ENCODE measurements around the gene HHAT. TPM values are rescaled to one million over a fixed set of nuclear protein-coding genes. Genes with fewer than 3 reads are reported as not detected.
"Not testable (repeated sequence)": the region's sequence is repeated elsewhere in the genome, so short reads cannot be mapped to it uniquely, and the experiment has no call there.

Gene HHAT
- total RNA-seq, 2 donors from 2014 or later = 1.6 to 2.0 TPM

DNA sequence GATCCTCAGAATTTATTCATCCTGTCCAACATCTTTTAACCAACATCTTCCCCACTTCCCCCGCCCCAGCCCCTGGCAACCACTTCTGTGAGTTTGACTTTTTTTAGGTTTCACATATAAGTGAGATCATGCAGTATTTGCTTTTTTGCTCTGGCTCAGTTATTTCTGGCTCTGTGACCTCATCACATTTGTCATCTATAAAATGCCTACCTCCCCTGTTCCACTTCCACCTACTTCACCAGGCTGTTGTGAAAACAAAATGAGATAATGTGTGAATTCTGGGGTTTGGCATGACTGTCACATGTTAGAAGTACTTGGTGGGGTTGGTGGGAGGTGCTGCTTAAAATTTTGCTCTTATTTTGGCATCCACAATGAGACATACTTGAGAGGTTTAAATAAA is 18.4 kb downstream of the HHAT start:
- no peaks in the 10 kb centered on the region for H3K9me3 ChIP-seq
- DNase-seq (ENCODE audit: low spot score) = no peak
- TF ChIP-seq, protein P1, sequence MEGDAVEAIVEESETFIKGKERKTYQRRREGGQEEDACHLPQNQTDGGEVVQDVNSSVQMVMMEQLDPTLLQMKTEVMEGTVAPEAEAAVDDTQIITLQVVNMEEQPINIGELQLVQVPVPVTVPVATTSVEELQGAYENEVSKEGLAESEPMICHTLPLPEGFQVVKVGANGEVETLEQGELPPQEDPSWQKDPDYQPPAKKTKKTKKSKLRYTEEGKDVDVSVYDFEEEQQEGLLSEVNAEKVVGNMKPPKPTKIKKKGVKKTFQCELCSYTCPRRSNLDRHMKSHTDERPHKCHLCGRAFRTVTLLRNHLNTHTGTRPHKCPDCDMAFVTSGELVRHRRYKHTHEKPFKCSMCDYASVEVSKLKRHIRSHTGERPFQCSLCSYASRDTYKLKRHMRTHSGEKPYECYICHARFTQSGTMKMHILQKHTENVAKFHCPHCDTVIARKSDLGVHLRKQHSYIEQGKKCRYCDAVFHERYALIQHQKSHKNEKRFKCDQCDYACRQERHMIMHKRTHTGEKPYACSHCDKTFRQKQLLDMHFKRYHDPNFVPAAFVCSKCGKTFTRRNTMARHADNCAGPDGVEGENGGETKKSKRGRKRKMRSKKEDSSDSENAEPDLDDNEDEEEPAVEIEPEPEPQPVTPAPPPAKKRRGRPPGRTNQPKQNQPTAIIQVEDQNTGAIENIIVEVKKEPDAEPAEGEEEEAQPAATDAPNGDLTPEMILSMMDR (IDR thresholded peaks at IDR 0.05) = no peak
- H3K27ac ChIP-seq = no peak overlapping the region
- H3K4me1 ChIP-seq = peaks cover 0 to 12% of the 10 kb centered on the region in 2 donors
- no peaks in the 10 kb centered on the region for H3K36me3 ChIP-seq
- H3K4me3 ChIP-seq = no peak overlapping the region
- no peaks in the 10 kb centered on the region for H3K27me3 ChIP-seq

DNA sequence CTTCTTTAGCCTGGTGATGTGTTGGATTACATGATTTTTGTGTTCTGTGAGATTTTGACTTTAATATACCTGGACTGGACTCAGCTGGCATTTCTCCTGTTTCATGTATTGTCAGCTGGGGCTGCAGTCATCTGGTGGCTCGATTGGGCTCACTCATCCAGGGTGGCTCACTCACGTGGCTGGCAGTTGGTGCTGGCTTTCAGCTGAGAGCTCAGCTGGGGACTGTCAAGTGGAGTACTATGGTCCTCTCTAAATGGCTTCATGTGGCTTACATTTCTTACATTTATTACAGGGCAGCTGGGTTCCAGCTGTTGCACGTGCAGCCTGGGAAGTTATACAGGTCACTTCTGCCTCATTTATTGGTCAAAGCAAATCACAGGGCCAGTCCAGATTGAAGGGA is 22.8 kb downstream of the HHAT start:
- no peaks in the 10 kb centered on the region for H3K4me1 ChIP-seq
- H3K27me3 ChIP-seq = no peaks in the 10 kb centered on the region
- H3K4me3 ChIP-seq = no peak overlapping the region
- no peak for DNase-seq (ENCODE audit: low spot score)
- TF ChIP-seq, protein P1 (IDR thresholded peaks at IDR 0.05) = no peak
- H3K36me3 ChIP-seq = no peaks in the 10 kb centered on the region
- no peaks in the 10 kb centered on the region for H3K9me3 ChIP-seq
- no peak overlapping the region for H3K27ac ChIP-seq

DNA sequence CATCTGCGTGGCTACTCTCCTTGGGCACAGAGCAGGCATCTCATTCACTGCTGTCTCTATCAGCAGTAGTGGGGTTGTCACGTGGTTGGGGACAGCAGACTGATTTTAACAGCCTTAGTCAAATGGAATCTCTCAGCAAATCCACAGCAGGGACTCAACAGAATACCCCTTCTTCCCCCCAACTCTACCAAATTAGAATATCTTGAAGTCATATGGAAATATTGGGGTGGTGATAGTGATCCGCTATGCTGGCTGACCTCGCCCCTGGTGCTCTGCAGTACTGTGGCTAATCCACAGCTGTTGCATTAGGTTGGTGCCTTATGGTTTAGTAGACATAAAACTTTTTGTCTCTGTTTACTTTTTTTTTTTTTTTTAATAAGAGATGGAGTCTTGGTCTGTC is 23.9 kb downstream of the HHAT start:
- no peak overlapping the region for H3K27ac ChIP-seq
- H3K9me3 ChIP-seq = no peaks in the 10 kb centered on the region
- H3K36me3 ChIP-seq = no peaks in the 10 kb centered on the region
- TF ChIP-seq, protein P1 (IDR thresholded peaks at IDR 0.05) = no peak
- no peak for DNase-seq (ENCODE audit: low spot score)
- H3K4me3 ChIP-seq = no peak overlapping the region
- no peaks in the 10 kb centered on the region for H3K27me3 ChIP-seq
- H3K4me1 ChIP-seq = no peaks in the 10 kb centered on the region

DNA sequence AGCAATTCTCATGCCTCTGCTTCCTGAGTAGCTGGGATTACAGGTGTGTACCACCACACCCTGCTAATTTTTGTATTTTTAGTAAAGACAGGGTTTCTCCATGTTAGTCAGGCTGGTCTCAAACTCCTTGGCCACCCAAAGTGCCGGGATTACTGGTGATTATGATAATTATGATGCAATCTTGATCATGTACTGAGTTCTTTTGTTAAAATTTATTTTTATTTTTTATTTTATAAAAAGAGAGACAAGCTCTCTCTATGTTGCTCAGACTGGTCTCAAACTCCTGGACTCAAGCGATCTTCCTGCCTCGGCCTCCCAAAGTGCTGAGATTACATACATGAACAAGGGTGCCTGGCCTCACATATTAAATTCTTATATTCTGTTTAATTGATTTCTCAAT is 25.6 kb downstream of the HHAT start:
- H3K9me3 ChIP-seq; DNase-seq (ENCODE audit: low spot score); H3K27ac ChIP-seq; H3K27me3 ChIP-seq; H3K36me3 ChIP-seq; H3K4me3 ChIP-seq; H3K4me1 ChIP-seq: not testable (repeated sequence)

DNA sequence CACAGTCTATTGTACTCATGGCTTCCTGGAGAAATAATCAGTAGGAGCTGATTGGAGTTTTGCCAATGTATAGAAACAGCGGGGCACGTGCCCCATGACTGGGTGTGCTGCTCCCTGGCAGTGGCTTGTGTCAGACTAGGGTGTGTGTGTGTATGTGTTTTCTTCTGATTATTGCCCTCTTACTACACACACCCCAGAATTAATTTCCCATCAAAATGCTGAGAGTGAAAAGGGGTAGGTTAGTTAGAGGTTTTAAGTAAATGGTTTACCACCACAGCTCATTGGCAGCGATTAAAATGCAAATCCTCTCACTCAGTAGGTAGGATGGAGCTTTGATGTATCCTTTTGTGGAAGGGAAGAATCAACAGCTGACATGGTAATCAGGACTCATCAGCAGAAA is 29.9 kb downstream of the HHAT start:
- peaks cover 0 to 12% of the 10 kb centered on the region in 2 donors for H3K4me1 ChIP-seq
- no peak overlapping the region for H3K4me3 ChIP-seq
- no peaks in the 10 kb centered on the region for H3K27me3 ChIP-seq
- H3K36me3 ChIP-seq = no peaks in the 10 kb centered on the region
- no peak overlapping the region for H3K27ac ChIP-seq
- no peaks in the 10 kb centered on the region for H3K9me3 ChIP-seq
- TF ChIP-seq, protein P1 (IDR thresholded peaks at IDR 0.05) = no peak
- no peak for DNase-seq (ENCODE audit: low spot score)

DNA sequence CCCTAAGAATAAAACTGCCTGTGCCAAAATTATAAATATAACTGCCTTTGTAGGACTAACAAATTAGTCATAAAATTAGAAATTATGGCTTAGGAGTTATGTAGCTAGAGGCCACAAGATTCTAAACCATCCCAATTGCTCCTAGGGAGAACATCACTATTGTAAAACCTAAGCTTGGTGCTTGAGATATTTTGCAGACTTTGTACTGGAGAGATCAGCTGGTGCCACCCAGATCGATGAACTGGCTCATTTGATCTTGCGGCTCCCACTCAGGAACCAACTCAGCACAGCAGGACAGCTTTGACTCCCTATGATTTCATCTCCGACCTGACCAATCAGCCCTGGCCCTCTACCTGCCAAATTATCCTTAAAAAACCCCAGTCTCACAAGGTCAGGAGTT is 30.6 kb downstream of the HHAT start:
- TF ChIP-seq, protein P1 (IDR thresholded peaks at IDR 0.05) = no peak
- Histone ChIP-seq H3K4me1 (peaks cover 0 to 12% of the 10 kb centered on the region in 2 donors), H3K36me3 (no peaks in the 10 kb centered on the region), H3K27me3 (no peaks in the 10 kb centered on the region), H3K27ac (no peak overlapping the region), H3K9me3 (no peaks in the 10 kb centered on the region), H3K4me3 (no peak overlapping the region)
- DNase-seq (ENCODE audit: low spot score) = no peak

Measured in right atrium auricular region (tissue), 2 donors.